Endothelial cell of umbilical vein (primary cell): ENCODE results near the gene RGL4. TPM values are rescaled to one million over a fixed set of nuclear protein-coding genes. Genes with fewer than 3 reads are reported as not detected.
"Not testable (repeated sequence)": the region's sequence is repeated elsewhere in the genome, so short reads cannot be mapped to it uniquely, and the experiment has no call there.

Experiments
- BruUV-seq: library from RNA; stranded (reverse); fragments of 400-500 nt; replicated peaks from 2 replicates; lab custom pipeline; 2021; lab: Mats Ljungman, UMichigan
- CTCF ChIA-PET: fragments of 300-600, 350-600 bp; sonication (Branson Sonifier 250); formaldehyde crosslinking; loops from one replicate; lab custom pipeline; 2021; ENCODE audit warnings: antibody characterized with exemption, inconsistent platforms; lab: Charles Lee
- POLR2A ChIA-PET: fragments of 300-600, 350-600 bp; sonication (Branson Sonifier 250); formaldehyde crosslinking; loops from one replicate; lab custom pipeline; 2021; ENCODE audit warnings: antibody characterized with exemption, inconsistent platforms; lab: Charles Lee
- DNase-seq: peaks from one replicate; pipeline ENCODE4 v3.0.0-alpha.2; 2011; ENCODE audit warnings: low read depth, low spot score
- FAIRE-seq: peaks from 2 replicates; lab custom pipeline; 2011; peaks lifted over from hg19 to GRCh38; lab: Jason Lieb, UNC
- H2AFZ ChIP-seq: 2 replicates; pipeline ENCODE4 v1.6.0; 2012; ENCODE audit warnings: low read depth, low read length, control low read depth, inconsistent platforms
- H3K27ac ChIP-seq: 2 replicates; pipeline ENCODE4 v1.5.1; 2011; ENCODE audit warnings: low read depth, mild to moderate bottlenecking, control low read depth, low read length, moderate library complexity; ENCODE audit not compliant: insufficient read depth
- H3K27me3 ChIP-seq, 2 experiments: 2 replicates each; pipeline versions ENCODE4 v1.6.0 to v1.6.1; 2011; ENCODE audit warnings: low read length in 2 of 2, mixed read lengths in 1 of 2; ENCODE audit not compliant: control insufficient read depth in 2 of 2, insufficient read depth in 2 of 2
- H3K36me3 ChIP-seq, 2 experiments: 2 replicates in 1 of 2; 3 replicates in 1 of 2; pipeline ENCODE4 v1.5.1; 2011; ENCODE audit warnings: low read length in 2 of 2, mild to moderate bottlenecking in 1 of 2, moderate library complexity in 1 of 2; ENCODE audit not compliant: control insufficient read depth in 2 of 2, insufficient read depth in 2 of 2; ENCODE audit errors: extremely low read depth in 1 of 2
- H3K4me1 ChIP-seq: 3 replicates; pipeline ENCODE4 v1.5.1; 2011; ENCODE audit warnings: mild to moderate bottlenecking, low read length; ENCODE audit not compliant: control insufficient read depth, insufficient read depth; ENCODE audit errors: extremely low read depth
- H3K4me2 ChIP-seq: 2 replicates; pipeline ENCODE4 v1.6.1; 2011; ENCODE audit warnings: low read length, control low read depth, mixed read lengths; ENCODE audit not compliant: insufficient read depth
- H3K4me3 ChIP-seq, 3 experiments: fragments of 200-600 bp in 1 of 3; sonication (generic), shearing (Covaris generic) in 1 of 3; replicated peaks in 1 of 3; 2 replicates each; pipeline ENCODE4 v1.5.1; 2011 to 2016; ENCODE audit warnings: control low read depth in 3 of 3, low read length in 3 of 3, mild to moderate bottlenecking in 2 of 3, inconsistent platforms in 1 of 3, low read depth in 1 of 3, moderate library complexity in 1 of 3; ENCODE audit not compliant: insufficient read depth in 1 of 3
- H3K79me2 ChIP-seq: 2 replicates; pipeline ENCODE4 v1.6.0; 2012; ENCODE audit warnings: low read length, inconsistent platforms; ENCODE audit not compliant: control insufficient read depth, insufficient read depth
- H3K9ac ChIP-seq: replicated peaks from 2 replicates; pipeline ENCODE3; 2011; ENCODE audit warnings: low read length, control low read depth; ENCODE audit not compliant: insufficient read depth; ENCODE audit errors: extremely low read depth
- H3K9me1 ChIP-seq: replicated peaks from 3 replicates; pipeline ENCODE4 v1.6.0; 2011; ENCODE audit warnings: mild to moderate bottlenecking, low read length; ENCODE audit not compliant: control insufficient read depth, insufficient read depth; ENCODE audit errors: extremely low read depth
- H3K9me3 ChIP-seq: replicated peaks from 2 replicates; pipeline ENCODE4 v1.5.1; 2012; ENCODE audit warnings: low read length, inconsistent platforms; ENCODE audit not compliant: control insufficient read depth, insufficient read depth
- H4K20me1 ChIP-seq: replicated peaks from 2 replicates; pipeline ENCODE3; 2011; ENCODE audit warnings: mild to moderate bottlenecking, low read length; ENCODE audit not compliant: control insufficient read depth, insufficient read depth; ENCODE audit errors: extremely low read depth
- FOS ChIP-seq: IDR thresholded peaks from 2 replicates; pipeline ENCODE4 v1.6.1; 2011; ENCODE audit warnings: mild to moderate bottlenecking, low read length, moderate library complexity, borderline replicate concordance; ENCODE audit not compliant: insufficient read depth
- JUN ChIP-seq: IDR thresholded peaks from 2 replicates; pipeline ENCODE4 v1.6.1; 2011; ENCODE audit warnings: borderline replicate concordance, low read depth; ENCODE audit not compliant: insufficient read length, insufficient read depth
- MYC ChIP-seq: IDR thresholded peaks from one replicate; pipeline ENCODE4 v1.6.1; 2011; ENCODE audit warnings: mild to moderate bottlenecking, low read depth, low read length
- POLR2AphosphoS5 ChIP-seq: IDR thresholded peaks from 2 replicates; pipeline ENCODE4 v1.6.1; 2012; ENCODE audit warnings: low read depth, mild to moderate bottlenecking, control low read depth, low read length, moderate library complexity; ENCODE audit not compliant: insufficient read depth
- dilution Hi-C: fragments of 300-500 bp; cut with MboI; formaldehyde crosslinking; loops from one replicate; pipeline ENCODE4 v1.15.0; 2019; ENCODE audit warnings: low sequenced_read_pairs; ENCODE audit not compliant: extremely low pct_ligation_motif_present
- intact Hi-C: fragments of 100-400 bp; cut with micrococcal nuclease; formaldehyde crosslinking; loops from one replicate; pipeline ENCODE4 v1.10.0; 2022
- polyA plus RNA-seq, 4 experiments: library from polyadenylated mRNA; depleted of rRNA in 3 of 4; stranded (reverse) in 3 of 4; unstranded in 1 of 4; fragments of >200 nt; gene quantifications; 2 replicates each; pipeline versions ENCODE4 v1.2.1 to v1.2.3, GENCODE V29; 2011 to 2012; ENCODE audit warnings: missing spikeins in 1 of 4
- total RNA-seq: library from RNA; stranded (reverse); gene quantifications from 2 replicates; pipeline ENCODE4 v1.2.3, GENCODE V29; 2021

The RGL4 gene
- total and polyA plus RNA-seq, 2 donors (not counting 3 experiments of a cell fraction or from before 2014, with no cell fraction given) = not detected

DNA sequence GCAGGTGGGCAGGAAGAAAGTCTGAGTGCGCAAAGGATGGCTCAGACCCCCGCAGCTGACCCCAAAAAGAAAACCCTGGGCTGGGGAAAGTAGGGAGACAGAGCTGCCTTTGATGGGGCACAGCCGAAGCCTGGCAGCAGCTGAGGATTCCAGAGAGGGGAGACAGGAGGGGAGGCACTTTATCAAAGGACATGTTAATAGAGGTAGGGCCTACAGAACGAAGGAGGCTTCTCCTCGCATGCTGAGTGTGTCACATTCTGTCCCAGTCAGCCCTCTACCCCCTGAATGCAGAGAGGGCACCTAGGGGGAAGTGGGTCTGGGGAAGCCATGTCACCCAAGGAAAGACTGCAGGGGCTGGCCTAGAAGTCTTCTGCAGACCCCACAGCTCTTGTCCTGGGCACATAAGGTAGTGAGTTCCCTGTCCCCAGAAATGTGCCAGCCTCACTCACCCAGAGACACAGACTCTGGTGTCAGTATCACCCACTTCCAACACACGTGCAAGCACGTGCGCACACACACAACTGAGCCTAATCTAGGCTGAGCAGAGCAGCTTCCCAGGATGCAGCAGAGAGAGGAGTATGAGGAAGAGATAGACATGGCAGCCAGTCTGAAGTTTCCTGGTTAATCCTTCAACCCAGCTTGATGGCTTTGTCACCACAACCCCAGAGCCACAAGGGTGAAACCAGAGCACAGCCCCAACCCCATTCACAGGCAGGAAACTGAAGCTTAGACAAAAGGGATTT is 18.3 kb upstream of the RGL4 start:
- H2AFZ ChIP-seq, DNase-seq, intact Hi-C loops, H3K4me3 ChIP-seq, H3K27ac ChIP-seq, POLR2A ChIA-PET, H3K9me3 ChIP-seq, H3K36me3 ChIP-seq, dilution Hi-C loops, H4K20me1 ChIP-seq, H3K79me2 ChIP-seq, BruUV-seq, FAIRE-seq, H3K4me2 ChIP-seq, H3K9me1 ChIP-seq, H3K4me1 ChIP-seq, H3K27me3 ChIP-seq, H3K9ac ChIP-seq, CTCF ChIA-PET: not testable (repeated sequence)

DNA sequence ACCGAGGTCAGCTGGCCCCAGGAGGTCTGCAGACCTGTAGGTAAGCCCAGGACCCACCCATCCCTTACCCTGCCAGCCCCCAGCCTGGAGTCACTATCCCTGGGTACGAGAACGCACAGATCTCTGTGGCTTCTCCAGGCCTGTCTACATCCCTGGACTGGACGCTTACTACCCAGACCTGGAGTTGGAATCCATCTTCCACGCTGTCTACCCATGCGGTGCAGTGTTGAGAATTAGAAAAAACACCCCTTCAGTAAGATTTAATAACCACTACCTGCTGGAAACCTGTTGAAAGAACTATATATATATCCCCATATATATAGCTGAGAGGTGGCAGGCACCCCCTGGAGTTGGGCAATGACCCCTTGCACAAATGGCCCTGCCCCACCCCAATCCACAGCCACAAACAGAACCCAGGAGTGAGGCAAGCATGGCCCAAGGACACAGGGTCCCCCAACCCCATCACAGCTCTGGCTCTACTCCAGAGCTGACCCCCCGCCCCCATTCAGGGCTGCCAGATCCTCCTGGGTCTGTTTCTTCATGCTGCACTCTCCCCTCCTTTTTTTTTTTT is 17.7 kb upstream of the RGL4 start:
- BruUV-seq = no TSS peak
- Histone ChIP-seq H3K9me3 (no peaks in the 10 kb centered on the region), H3K9ac (no peak overlapping the region), H3K4me3 (no peak overlapping the region), H2AFZ (no peak overlapping the region), H3K27ac (no peak overlapping the region), H3K9me1 (no peaks in the 10 kb centered on the region), H3K4me1 (peaks cover 4% of the 10 kb centered on the region), H3K27me3 (no peaks in the 10 kb centered on the region), H3K79me2 (no peaks in the 10 kb centered on the region), H4K20me1 (no peaks in the 10 kb centered on the region), H3K4me2 (no peak overlapping the region), H3K36me3 (no peaks in the 10 kb centered on the region)
- TF ChIP-seq FOS (no peak), JUN (no peak), MYC (no peak), POLR2AphosphoS5 (no peak)
- no peak for FAIRE-seq
- dilution Hi-C loops = no loop called here
- ChIA-PET CTCF (no interaction called here), POLR2A (no interaction called here)
- intact Hi-C loops = no loop called here
- DNase-seq = no peak
